ENCODE measurements around the gene TOP2A.

Gene TOP2A

DNA sequence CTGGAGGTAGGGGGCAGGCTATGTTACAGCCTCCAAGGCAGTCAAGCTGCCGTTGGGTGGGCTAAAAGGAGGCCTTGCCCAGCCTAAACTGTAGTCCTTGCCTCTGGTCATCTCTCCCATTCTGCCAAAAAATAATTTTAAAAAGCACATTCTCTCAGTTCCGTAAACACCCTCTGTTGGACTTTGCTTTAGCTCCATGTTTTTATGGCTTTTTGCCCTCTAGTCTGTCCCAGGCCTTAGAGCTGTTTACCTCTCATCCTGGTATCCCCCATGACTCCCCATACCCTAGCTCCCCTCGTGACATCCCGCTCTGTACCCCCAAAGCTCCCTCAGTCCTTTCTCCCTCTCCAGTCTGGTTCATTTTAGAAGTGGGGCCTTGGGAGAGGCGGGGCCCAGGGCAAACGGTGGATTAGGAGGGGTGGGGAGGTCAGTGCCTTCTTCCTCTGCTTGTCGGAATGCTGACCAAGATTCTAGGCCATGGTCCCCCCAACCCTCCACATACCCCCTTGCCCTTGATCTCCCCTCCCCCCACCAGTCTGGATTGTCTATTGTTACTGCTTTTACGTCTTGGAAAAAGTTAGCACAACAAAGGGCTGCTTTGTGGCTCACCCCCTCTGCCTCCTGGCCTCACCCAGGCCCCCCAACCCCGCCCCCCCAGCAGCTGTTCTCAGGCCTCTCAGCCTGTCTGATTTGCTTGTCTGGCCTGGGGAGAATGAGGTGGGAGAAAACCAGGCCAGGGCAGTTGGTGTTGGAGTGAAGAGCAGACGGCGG lies 71.5 kb downstream of the TOP2A start:
- TF ChIP-seq, protein P1, sequence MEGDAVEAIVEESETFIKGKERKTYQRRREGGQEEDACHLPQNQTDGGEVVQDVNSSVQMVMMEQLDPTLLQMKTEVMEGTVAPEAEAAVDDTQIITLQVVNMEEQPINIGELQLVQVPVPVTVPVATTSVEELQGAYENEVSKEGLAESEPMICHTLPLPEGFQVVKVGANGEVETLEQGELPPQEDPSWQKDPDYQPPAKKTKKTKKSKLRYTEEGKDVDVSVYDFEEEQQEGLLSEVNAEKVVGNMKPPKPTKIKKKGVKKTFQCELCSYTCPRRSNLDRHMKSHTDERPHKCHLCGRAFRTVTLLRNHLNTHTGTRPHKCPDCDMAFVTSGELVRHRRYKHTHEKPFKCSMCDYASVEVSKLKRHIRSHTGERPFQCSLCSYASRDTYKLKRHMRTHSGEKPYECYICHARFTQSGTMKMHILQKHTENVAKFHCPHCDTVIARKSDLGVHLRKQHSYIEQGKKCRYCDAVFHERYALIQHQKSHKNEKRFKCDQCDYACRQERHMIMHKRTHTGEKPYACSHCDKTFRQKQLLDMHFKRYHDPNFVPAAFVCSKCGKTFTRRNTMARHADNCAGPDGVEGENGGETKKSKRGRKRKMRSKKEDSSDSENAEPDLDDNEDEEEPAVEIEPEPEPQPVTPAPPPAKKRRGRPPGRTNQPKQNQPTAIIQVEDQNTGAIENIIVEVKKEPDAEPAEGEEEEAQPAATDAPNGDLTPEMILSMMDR (IDR thresholded peaks at IDR 0.05), result no peak
- H3K4me1 ChIP-seq, result peaks cover 40% of the 10 kb centered on the region
- H3K36me3 ChIP-seq (ENCODE audit: control insufficient read depth, insufficient read depth, low read length), result no peaks in the 10 kb centered on the region
- H3K4me3 ChIP-seq (ENCODE audit: low read depth, low read length), result no peak overlapping the region
- no peak overlapping the region for H3K9ac ChIP-seq
- peak overlapping the region; percentile 94 for H3K4me2 ChIP-seq (ENCODE audit: low read length)
- no peaks in the 10 kb centered on the region for H3K27me3 ChIP-seq (ENCODE audit: control insufficient read depth, insufficient read depth, low read length)
- no peak overlapping the region for H2AFZ ChIP-seq
- H3K9me3 ChIP-seq (ENCODE audit: control insufficient read depth, low read length), result no peaks in the 10 kb centered on the region
- peaks cover 6% of the 10 kb centered on the region for H3K79me2 ChIP-seq
- H3K27ac ChIP-seq, result peak overlapping the region; percentile 86

DNA sequence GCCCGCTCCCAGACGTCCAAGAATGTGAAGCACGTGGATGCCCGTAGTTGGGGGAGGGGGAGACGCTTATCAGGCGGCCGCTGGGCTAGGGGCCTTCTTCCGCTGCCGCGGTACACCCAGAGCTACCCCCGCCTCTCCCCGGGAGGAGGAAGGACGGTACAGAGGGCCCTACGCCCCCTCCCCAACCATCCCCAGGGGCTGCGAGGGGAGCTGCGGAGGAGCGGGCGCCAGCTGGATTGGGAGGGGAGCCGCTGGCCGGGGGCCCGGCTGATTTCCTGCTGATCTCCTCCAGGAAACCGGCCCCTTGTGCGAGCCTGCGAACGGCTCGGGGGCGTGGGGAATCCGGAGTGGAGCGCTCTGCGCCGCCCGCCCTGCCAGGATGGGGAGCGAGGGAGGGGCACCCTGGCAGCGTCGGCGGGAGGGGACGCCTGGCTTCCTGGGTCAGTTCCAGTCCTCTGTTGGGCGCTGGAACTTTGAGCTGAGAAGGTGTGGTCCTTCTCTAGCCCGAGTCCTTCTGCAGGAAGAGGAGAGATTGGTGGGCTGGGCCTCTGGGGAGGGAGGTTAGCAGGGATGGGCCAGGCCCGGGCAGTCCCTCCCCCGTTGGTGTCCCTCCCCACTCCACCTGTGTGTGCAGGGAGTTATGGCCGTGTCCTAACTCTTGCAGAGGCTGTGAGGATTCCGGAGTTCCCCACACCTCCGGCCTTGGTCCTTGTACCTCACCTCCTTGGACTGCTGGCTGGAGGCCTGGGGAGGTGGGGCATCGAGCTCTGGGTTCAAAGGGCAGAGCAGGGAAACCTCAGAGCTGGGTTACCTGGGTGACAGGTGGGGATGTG lies 72.3 kb downstream of the TOP2A start:
- no peaks in the 10 kb centered on the region for H3K36me3 ChIP-seq (ENCODE audit: control insufficient read depth, insufficient read depth, low read length)
- H3K9ac ChIP-seq, result peak overlapping the region; percentile 80
- TF ChIP-seq, protein P1 (IDR thresholded peaks at IDR 0.05), result no peak
- H3K4me3 ChIP-seq (ENCODE audit: low read depth, low read length), result peak overlapping the region; percentile 56
- H3K27ac ChIP-seq, result peak overlapping the region; percentile 86
- peak overlapping the region; percentile 75 for H2AFZ ChIP-seq
- no peaks in the 10 kb centered on the region for H3K9me3 ChIP-seq (ENCODE audit: control insufficient read depth, low read length)
- H3K27me3 ChIP-seq (ENCODE audit: control insufficient read depth, insufficient read depth, low read length), result no peaks in the 10 kb centered on the region
- H3K4me1 ChIP-seq, result peaks cover 45% of the 10 kb centered on the region
- peaks cover 6% of the 10 kb centered on the region for H3K79me2 ChIP-seq
- H3K4me2 ChIP-seq (ENCODE audit: low read length), result peak overlapping the region; percentile 94

DNA sequence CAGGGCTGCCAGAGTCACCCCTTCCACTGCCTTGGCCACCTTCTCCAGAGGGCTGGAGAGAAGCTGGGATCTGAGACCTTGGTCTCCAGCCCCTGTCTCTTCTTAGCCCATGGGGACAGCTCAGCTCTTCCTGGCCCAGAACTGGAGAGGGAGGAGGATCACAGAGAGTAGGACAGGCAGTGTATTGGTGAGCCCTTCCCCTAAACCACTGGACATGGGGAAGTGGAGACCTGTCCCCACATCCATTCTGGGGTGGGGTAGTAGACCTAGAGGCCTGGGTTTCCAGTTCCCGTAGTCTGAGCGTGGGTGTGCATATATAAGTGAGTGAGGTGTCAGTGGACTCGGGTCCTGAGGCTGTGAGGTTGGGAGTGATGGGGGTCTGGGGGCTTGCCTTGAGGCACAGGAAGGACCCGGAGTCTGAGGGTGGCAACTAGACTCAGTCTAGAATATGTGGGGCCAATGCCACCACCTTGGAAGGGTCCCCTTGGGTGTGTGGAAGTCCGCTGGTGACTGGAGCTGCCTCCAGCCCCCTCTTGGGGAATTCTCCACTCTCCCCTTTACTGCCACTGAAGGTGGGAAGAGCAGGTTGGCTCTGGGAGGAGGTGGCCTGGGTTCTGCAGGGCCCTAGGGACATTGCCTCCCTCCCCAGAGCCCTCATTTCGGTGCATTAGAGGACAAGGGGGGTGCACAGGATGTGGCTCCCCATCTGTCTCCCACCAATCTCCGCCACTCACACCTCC lies 73.1 kb downstream of the TOP2A start:
- peak overlapping the region; percentile 75 for H2AFZ ChIP-seq
- H3K4me3 ChIP-seq (ENCODE audit: low read depth, low read length), result peak overlapping the region; percentile 56
- peak overlapping the region; percentile 86 for H3K27ac ChIP-seq
- H3K79me2 ChIP-seq, result peaks cover 6% of the 10 kb centered on the region
- TF ChIP-seq, protein P1 (IDR thresholded peaks at IDR 0.05), result no peak
- H3K27me3 ChIP-seq (ENCODE audit: control insufficient read depth, insufficient read depth, low read length), result no peaks in the 10 kb centered on the region
- H3K9ac ChIP-seq, result no peak overlapping the region
- H3K36me3 ChIP-seq (ENCODE audit: control insufficient read depth, insufficient read depth, low read length), result no peaks in the 10 kb centered on the region
- no peaks in the 10 kb centered on the region for H3K9me3 ChIP-seq (ENCODE audit: control insufficient read depth, low read length)
- peaks cover 45% of the 10 kb centered on the region for H3K4me1 ChIP-seq
- peak overlapping the region; percentile 94 for H3K4me2 ChIP-seq (ENCODE audit: low read length)

DNA sequence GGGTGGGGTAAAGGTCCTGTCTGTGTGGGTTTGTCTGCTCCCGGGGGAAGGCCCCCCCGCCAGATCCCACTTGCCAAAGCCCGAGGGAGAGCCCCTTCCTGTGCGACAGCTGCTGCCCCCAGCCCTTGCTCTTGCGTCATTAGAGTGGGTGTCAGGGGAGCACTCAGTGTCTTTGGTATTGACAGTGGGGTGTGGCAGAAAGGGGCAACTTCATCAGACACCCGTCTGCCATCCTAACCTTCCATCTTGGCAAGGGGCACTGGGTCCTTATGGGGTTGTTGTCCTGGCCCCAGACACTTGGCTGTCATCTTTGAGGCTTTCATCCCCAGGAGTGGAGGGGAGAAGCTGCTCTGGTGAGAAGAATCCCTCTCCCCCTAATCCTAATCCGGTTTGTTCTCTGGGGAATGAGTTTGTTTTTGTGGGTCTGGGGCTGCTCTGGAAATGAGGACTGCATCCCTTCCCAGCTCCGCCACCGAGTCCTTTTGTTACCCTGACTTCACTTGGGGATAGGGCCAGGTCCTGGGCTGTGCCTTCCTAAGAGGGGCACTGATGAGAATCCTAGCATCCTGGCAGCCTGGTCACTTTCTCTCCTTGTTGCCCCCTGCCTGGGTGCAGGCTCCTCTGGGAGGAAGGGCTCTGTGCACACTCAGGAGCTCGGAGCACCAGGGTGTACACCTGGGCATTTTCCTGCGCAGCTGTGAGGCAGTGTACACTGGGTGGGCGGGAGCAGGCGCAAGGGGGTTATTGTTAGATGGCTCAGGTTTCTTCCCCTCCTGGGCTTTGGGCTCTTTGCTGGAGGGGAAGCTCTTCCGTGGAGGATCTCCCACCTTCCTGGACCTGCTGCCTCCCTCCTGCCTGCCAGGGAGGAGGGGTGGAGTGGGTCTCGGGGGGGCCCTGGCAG lies 74.2 kb downstream of the TOP2A start:
- TF ChIP-seq, protein P1 (IDR thresholded peaks at IDR 0.05), result no peak
- Histone ChIP-seq H3K9ac (no peak overlapping the region), H3K4me1 (peaks cover 36% of the 10 kb centered on the region), H3K27ac (peak overlapping the region; percentile 86), H3K4me3 (ENCODE audit: low read depth, low read length) (peak overlapping the region; percentile 74), H3K9me3 (ENCODE audit: control insufficient read depth, low read length) (no peaks in the 10 kb centered on the region), H3K4me2 (ENCODE audit: low read length) (peak overlapping the region; percentile 94), H3K27me3 (ENCODE audit: control insufficient read depth, insufficient read depth, low read length) (no peaks in the 10 kb centered on the region), H3K36me3 (ENCODE audit: control insufficient read depth, insufficient read depth, low read length) (no peaks in the 10 kb centered on the region), H3K79me2 (peaks cover 11% of the 10 kb centered on the region), H2AFZ (no peak overlapping the region)

Measured in parathyroid adenoma (tissue), 2 donors.